CD4-positive, alpha-beta memory T cell (primary cell): ENCODE measurements around the gene FOXP3. TPM values are rescaled to one million over a fixed set of nuclear protein-coding genes. Genes with fewer than 3 reads are reported as not detected.

ENCODE experiments used
- CTCF ChIA-PET: fragments of 350-600 bp; sonication (Branson Sonifier 250); formaldehyde crosslinking; loops from one replicate; lab custom pipeline; 2021; ENCODE audit warnings: inconsistent platforms; ENCODE audit not compliant: partially characterized antibody; lab: Charles Lee
- POLR2A ChIA-PET: fragments of 350-600 bp; sonication (Branson Sonifier 250); formaldehyde crosslinking; loops from one replicate; lab custom pipeline; 2021; ENCODE audit not compliant: partially characterized antibody; lab: Charles Lee
- DNase-seq, 5 donors: peaks; one replicate each; pipeline versions ENCODE4 v3.0.0 to v3.0.0-alpha.2; 2020 to 2022; ENCODE audit warnings: mixed read lengths in 1 of 5
- H3K27ac ChIP-seq: one replicate; pipeline ENCODE4 v1.7.0; 2013; ENCODE audit warnings: low read depth, low read length
- H3K27me3 ChIP-seq: 2 replicates; pipeline ENCODE4 v1.7.0; 2013; ENCODE audit warnings: mild to moderate bottlenecking, low read length, moderate library complexity; ENCODE audit not compliant: insufficient read depth
- H3K36me3 ChIP-seq: 2 replicates; pipeline ENCODE4 v1.7.0; 2013; ENCODE audit warnings: mild to moderate bottlenecking, low read length, moderate library complexity; ENCODE audit not compliant: insufficient read depth
- H3K4me1 ChIP-seq: 2 replicates; pipeline ENCODE4 v1.7.0; 2013; ENCODE audit warnings: mild to moderate bottlenecking, low read length, moderate library complexity; ENCODE audit not compliant: insufficient read depth
- H3K4me3 ChIP-seq, 2 donors: one replicate each; pipeline ENCODE4 v1.7.0; 2013; ENCODE audit warnings: low read length in 2 of 2, mild to moderate bottlenecking in 1 of 2
- H3K9me3 ChIP-seq, 2 donors: one replicate each; pipeline ENCODE4 v1.7.0; 2013; ENCODE audit warnings: low read length in 2 of 2, control low read depth in 1 of 2; ENCODE audit not compliant: control insufficient read depth in 1 of 2
- H3K27ac Mint-ChIP-seq, 7 donors: one replicate each; pipeline ENCODE4 v1.8.0; 2020 to 2021; ENCODE audit warnings: mixed read lengths in 7 of 7, mild to moderate bottlenecking in 6 of 7, inconsistent platforms in 3 of 7, moderate library complexity in 3 of 7
- H3K27me3 Mint-ChIP-seq, 2 donors: one replicate each; pipeline ENCODE4 v1.8.0; 2020 to 2021; ENCODE audit warnings: mixed read lengths in 2 of 2
- H3K36me3 Mint-ChIP-seq, 2 donors: one replicate each; pipeline ENCODE4 v1.8.0; 2020 to 2021; ENCODE audit warnings: mixed read lengths in 2 of 2, inconsistent platforms in 1 of 2, mild to moderate bottlenecking in 1 of 2
- H3K4me1 Mint-ChIP-seq, 4 donors: one replicate each; pipeline ENCODE4 v1.8.0; 2020 to 2021; ENCODE audit warnings: mixed read lengths in 4 of 4, mild to moderate bottlenecking in 1 of 4
- H3K4me3 Mint-ChIP-seq, 8 donors: one replicate each; pipeline ENCODE4 v1.8.0; 2020 to 2021; ENCODE audit warnings: mixed read lengths in 8 of 8, mild to moderate bottlenecking in 7 of 8, moderate library complexity in 6 of 8, inconsistent platforms in 3 of 8
- H3K9me3 Mint-ChIP-seq, 8 donors: one replicate each; pipeline ENCODE4 v1.8.0; 2020 to 2021; ENCODE audit warnings: mixed read lengths in 8 of 8, mild to moderate bottlenecking in 5 of 8, inconsistent platforms in 3 of 8, moderate library complexity in 1 of 8
- intact Hi-C: fragments of 100-400 bp; cut with micrococcal nuclease; formaldehyde crosslinking; loops from one replicate; pipeline ENCODE4 v1.15.1; 2023
- polyA plus RNA-seq, 2 donors: library from polyadenylated mRNA; unstranded; fragments of 300-500 nt; fragmentation: Illumina TruSeq; gene quantifications; one replicate each; pipeline ENCODE4 v1.2.3, GENCODE V29; 2021
- total RNA-seq, 2 experiments: library from RNA; stranded (reverse); gene quantifications; one replicate each; pipeline ENCODE4 v1.2.3, GENCODE V29; 2021

The FOXP3 gene
- total and polyA plus RNA-seq, 4 experiments from 2014 or later = 1.00 to 4.3 (median 2.8) TPM

GRCh38 chrX:49287665-49288064 lies 23.2 kb upstream of the FOXP3 start:
- no peak overlapping the region for H3K4me3 Mint-ChIP-seq
- CTCF ChIA-PET = interaction anchor here (1.7 kb wide), 1 partner anchor 11 kb away, joined by 6 read pairs; no protein-coding TSS in a partner anchor
- POLR2A ChIA-PET = interaction anchor here (2.8 kb wide), 1 partner anchor 11 kb away, joined by 14 read pairs; no protein-coding TSS in a partner anchor

GRCh38 chrX:49286581-49286980 lies 22.1 kb upstream of the FOXP3 start:
- Histone ChIP-seq H3K4me3 (no peak overlapping the region), H3K27ac (no peak overlapping the region), H3K27me3 (no peaks in the 10 kb centered on the region), H3K9me3 (no peaks in the 10 kb centered on the region), H3K4me1 (peaks cover 29% of the 10 kb centered on the region), H3K36me3 (no peaks in the 10 kb centered on the region)
- no peak for DNase-seq
- ChIA-PET CTCF (interaction anchor here (1.1 to 1.7 kb wide), 2 partner anchors 10 to 57 kb away, joined by 3 to 6 read pairs; no protein-coding TSS in a partner anchor), POLR2A (interaction anchor here (0.6 to 2.8 kb wide), 2 partner anchors 8 to 10 kb away, joined by 4 to 14 read pairs; no protein-coding TSS in a partner anchor)
- intact Hi-C loops = no loop called here
- H3K4me1 Mint-ChIP-seq = peaks cover 23 to 42% (median 29%) of the 10 kb centered on the region in 4 donors
- H3K36me3 Mint-ChIP-seq = peaks cover 0 to 4% of the 10 kb centered on the region in 2 donors
- no peak overlapping the region for H3K4me3 Mint-ChIP-seq
- H3K27ac Mint-ChIP-seq = peak overlapping the region in 1 of 7 donors; percentile 17
- H3K27me3 Mint-ChIP-seq = no peaks in the 10 kb centered on the region
- H3K9me3 Mint-ChIP-seq = peaks cover 0 to 2% (median 0%) of the 10 kb centered on the region in 8 donors

More at GRCh38 chrX:49287665-49288064, 23.2 kb upstream of the FOXP3 start:
- no peaks in the 10 kb centered on the region for H3K9me3 ChIP-seq
- no peak for DNase-seq
- no peaks in the 10 kb centered on the region for H3K27me3 ChIP-seq
- Mint-ChIP-seq H3K27ac (peak overlapping the region in 4 of 7 donors; percentile 4 to 86 (median 46)), H3K9me3 (peaks cover 0 to 2% (median 0%) of the 10 kb centered on the region in 8 donors), H3K27me3 (no peaks in the 10 kb centered on the region), H3K4me1 (peaks cover 24 to 43% (median 29%) of the 10 kb centered on the region in 4 donors), H3K36me3 (no peaks in the 10 kb centered on the region)
- no peaks in the 10 kb centered on the region for H3K36me3 ChIP-seq
- no peak overlapping the region for H3K27ac ChIP-seq
- intact Hi-C loops = no loop called here
- no peak overlapping the region for H3K4me3 ChIP-seq
- H3K4me1 ChIP-seq = peaks cover 29% of the 10 kb centered on the region

- ChIA-PET POLR2A (interaction anchor here (0.6 to 2.8 kb wide), 3 partner anchors 9 to 14 kb away, joined by 3 to 14 read pairs (median 4); no protein-coding TSS in a partner anchor), CTCF (interaction anchor here (1.1 kb wide), 1 partner anchor 56 kb away, joined by 3 read pairs; no protein-coding TSS in a partner anchor)
- Mint-ChIP-seq H3K27ac (no peak overlapping the region), H3K9me3 (peaks cover 0 to under 1% (median 0%) of the 10 kb centered on the region in 8 donors), H3K36me3 (peaks cover 0 to 4% of the 10 kb centered on the region in 2 donors), H3K4me3 (no peak overlapping the region), H3K4me1 (peaks cover 23 to 44% (median 27%) of the 10 kb centered on the region in 4 donors), H3K27me3 (no peaks in the 10 kb centered on the region)
- Histone ChIP-seq H3K4me1 (peaks cover 31% of the 10 kb centered on the region), H3K27ac (no peak overlapping the region), H3K36me3 (no peaks in the 10 kb centered on the region), H3K27me3 (no peaks in the 10 kb centered on the region), H3K9me3 (no peaks in the 10 kb centered on the region), H3K4me3 (no peak overlapping the region)
- no peak for DNase-seq
- intact Hi-C loops = no loop called here
These were observed 21.6 kb upstream of the FOXP3 start for GRCh38 chrX:49286136-49286535.

- peaks cover 0 to 6% of the 10 kb centered on the region in 2 donors for H3K36me3 Mint-ChIP-seq
- no peaks in the 10 kb centered on the region for H3K9me3 ChIP-seq
- H3K27ac ChIP-seq = no peak overlapping the region
- H3K36me3 ChIP-seq = no peaks in the 10 kb centered on the region
- POLR2A ChIA-PET = interaction anchor here (0.7 to 1.0 kb wide), 2 partner anchors 8 to 27 kb away, joined by 3 read pairs; no protein-coding TSS in a partner anchor
- H3K4me3 ChIP-seq = no peak overlapping the region
- peaks cover 44% of the 10 kb centered on the region for H3K4me1 ChIP-seq
- no peaks in the 10 kb centered on the region for H3K27me3 Mint-ChIP-seq
- peak overlapping the region in 1 of 7 donors; percentile 16 for H3K27ac Mint-ChIP-seq
- no peak for DNase-seq
- no peaks in the 10 kb centered on the region for H3K9me3 Mint-ChIP-seq
- no peaks in the 10 kb centered on the region for H3K27me3 ChIP-seq
- H3K4me3 Mint-ChIP-seq = no peak overlapping the region
- peaks cover 25 to 54% (median 32%) of the 10 kb centered on the region in 4 donors for H3K4me1 Mint-ChIP-seq
- CTCF ChIA-PET = no interaction called here
- intact Hi-C loops = no loop called here
These were observed 19.7 kb upstream of the FOXP3 start for GRCh38 chrX:49284212-49284611.

- H3K36me3 ChIP-seq = no peaks in the 10 kb centered on the region
- Mint-ChIP-seq H3K27me3 (no peaks in the 10 kb centered on the region), H3K4me3 (peak overlapping the region in 1 of 8 donors; percentile 25), H3K9me3 (no peaks in the 10 kb centered on the region), H3K4me1 (peaks cover 25 to 56% (median 34%) of the 10 kb centered on the region in 4 donors), H3K36me3 (peaks cover 2 to 6% of the 10 kb centered on the region in 2 donors), H3K27ac (peak overlapping the region in 2 of 7 donors; percentile 19 to 31)
- POLR2A ChIA-PET = no interaction called here
- H3K9me3 ChIP-seq = no peaks in the 10 kb centered on the region
- intact Hi-C loops = no loop called here
- no peaks in the 10 kb centered on the region for H3K27me3 ChIP-seq
- peaks cover 48% of the 10 kb centered on the region for H3K4me1 ChIP-seq
- no peak overlapping the region for H3K27ac ChIP-seq
- H3K4me3 ChIP-seq = no peak overlapping the region
- CTCF ChIA-PET = no interaction called here
- DNase-seq = no peak
These were observed 18.1 kb upstream of the FOXP3 start for GRCh38 chrX:49282647-49283011.

GRCh38 chrX:49278081-49278480 lies 13.6 kb upstream of the FOXP3 start:
- POLR2A ChIA-PET = interaction anchor here (1.3 to 3.4 kb wide), 4 partner anchors 9 to 31 kb away, joined by 3 to 14 read pairs (median 6); no protein-coding TSS in a partner anchor
- H3K27me3 ChIP-seq = no peaks in the 10 kb centered on the region
- H3K4me1 ChIP-seq = peaks cover 88% of the 10 kb centered on the region
- intact Hi-C loops = no loop called here
- no peak overlapping the region for H3K27ac ChIP-seq
- H3K9me3 ChIP-seq = no peaks in the 10 kb centered on the region
- no peaks in the 10 kb centered on the region for H3K27me3 Mint-ChIP-seq
- no peaks in the 10 kb centered on the region for H3K36me3 ChIP-seq
- peaks cover 8% of the 10 kb centered on the region in 2 donors for H3K36me3 Mint-ChIP-seq
- peak overlapping the region; percentile 77 to 95 (median 84) for H3K27ac Mint-ChIP-seq
- CTCF ChIA-PET = interaction anchor here (2.6 kb wide), 1 partner anchor 9 kb away, joined by 6 read pairs; no protein-coding TSS in a partner anchor
- H3K9me3 Mint-ChIP-seq = no peaks in the 10 kb centered on the region
- peaks cover 56 to 91% (median 72%) of the 10 kb centered on the region in 4 donors for H3K4me1 Mint-ChIP-seq
- H3K4me3 Mint-ChIP-seq = peak overlapping the region; percentile 5 to 76 (median 50)
- DNase-seq = no peak
- no peak overlapping the region for H3K4me3 ChIP-seq

GRCh38 chrX:49277535-49277830 lies 13.0 kb upstream of the FOXP3 start:
- H3K27me3 ChIP-seq = no peaks in the 10 kb centered on the region
- no peak for DNase-seq
- peak overlapping the region; percentile 17 for H3K27ac ChIP-seq
- H3K9me3 ChIP-seq = no peaks in the 10 kb centered on the region
- Mint-ChIP-seq H3K27me3 (no peaks in the 10 kb centered on the region), H3K27ac (peak overlapping the region; percentile 77 to 95 (median 89)), H3K4me3 (peak overlapping the region in 7 of 8 donors; percentile 5 to 76 (median 52)), H3K9me3 (no peaks in the 10 kb centered on the region), H3K36me3 (peaks cover 8% of the 10 kb centered on the region in 2 donors), H3K4me1 (peaks cover 56 to 91% (median 74%) of the 10 kb centered on the region in 4 donors)
- ChIA-PET CTCF (interaction anchor here (2.6 kb wide), 2 partner anchors 10 to 14 kb away, joined by 6 to 9 read pairs; no protein-coding TSS in a partner anchor), POLR2A (interaction anchor here (1.3 to 3.4 kb wide), 4 partner anchors 10 to 32 kb away, joined by 3 to 14 read pairs (median 6); no protein-coding TSS in a partner anchor)
- no peak overlapping the region for H3K4me3 ChIP-seq
- intact Hi-C loops = no loop called here
- no peaks in the 10 kb centered on the region for H3K36me3 ChIP-seq
- H3K4me1 ChIP-seq = peaks cover 92% of the 10 kb centered on the region
